ENCODE results near the gene MSANTD4.
"Not testable (repeated sequence)": the region's sequence is repeated elsewhere in the genome, so short reads cannot be mapped to it uniquely, and the experiment has no call there.

GRCh38 chr11:106003094-106003493 is 18.9 kb downstream of the MSANTD4 start:
- not testable (repeated sequence) for TF ChIP-seq CTCF, POLR2A, POLR2AphosphoS5 (IDR thresholded peaks at IDR 0.05)

Measured in prostate gland (tissue), 2 donors.